GM12878 (cell line): ENCODE measurements around the gene DYNC1I1. TPM values are rescaled to one million over a fixed set of nuclear protein-coding genes. Genes with fewer than 3 reads are reported as not detected.

ENCODE experiments used
- ATAC-seq: fragments of 200-7000 bp; cut with Tn5 transposase; 3 replicates; pipeline ENCODE4 v1.9.1; 2020; ENCODE audit warnings: mild to moderate bottlenecking, moderate library complexity
- BruUV-seq: library from RNA; stranded (reverse); fragments of 400-500 nt; replicated peaks from 2 replicates; lab custom pipeline; 2021; lab: Mats Ljungman, UMichigan
- CTCF ChIA-PET: fragments of 300-600 bp; sonication (Branson Sonifier 250); formaldehyde crosslinking; extraction: SDS; loops from one replicate; lab custom pipeline; 2021; ENCODE audit warnings: inconsistent platforms; lab: Yijun Ruan, JAX
- POLR2A ChIA-PET: fragments of 350-600 bp; formaldehyde crosslinking; extraction: SDS; loops from one replicate; lab custom pipeline; 2021; ENCODE audit warnings: inconsistent platforms; lab: Charles Lee
- RAD21 ChIA-PET: fragments of 300-600 bp; sonication (Branson Sonifier 250); formaldehyde crosslinking; loops from one replicate; lab custom pipeline; 2023; ENCODE audit warnings: antibody characterized with exemption; ENCODE audit not compliant: unreplicated experiment; lab: Charles Lee
- SMC1A ChIA-PET: fragments of 300-600 bp; sonication (Branson Sonifier 250); formaldehyde crosslinking; loops from one replicate; lab custom pipeline; 2023; ENCODE audit not compliant: unreplicated experiment, uncharacterized antibody; lab: Charles Lee
- DNase-seq: peaks from one replicate; pipeline ENCODE4 v3.0.0-alpha.2; 2011; ENCODE audit warnings: low read depth, low spot score
- FAIRE-seq: peaks from 3 replicates; lab custom pipeline; 2011; peaks lifted over from hg19 to GRCh38; lab: Jason Lieb, UNC
- H2AFZ ChIP-seq: 2 replicates; pipeline ENCODE4 v1.6.0; 2011; ENCODE audit warnings: low read depth, low read length, control low read depth; ENCODE audit not compliant: control insufficient read depth
- H3K27ac ChIP-seq: 2 replicates; pipeline ENCODE4 v1.5.1; 2011; ENCODE audit warnings: control low read depth; ENCODE audit not compliant: control insufficient read depth, insufficient read depth
- H3K27me3 ChIP-seq, 2 experiments: replicated peaks in 1 of 2; 2 replicates each; pipeline versions ENCODE4 v1.6.0 to v1.6.1; 2011; ENCODE audit warnings: low read length in 1 of 2; ENCODE audit not compliant: control insufficient read depth in 2 of 2, insufficient read depth in 2 of 2
- H3K36me3 ChIP-seq, 2 experiments: 2 replicates each; pipeline ENCODE4 v1.5.1; 2011; ENCODE audit warnings: low read length in 1 of 2; ENCODE audit not compliant: control insufficient read depth in 2 of 2, insufficient read depth in 2 of 2
- H3K4me1 ChIP-seq: 2 replicates; pipeline ENCODE4 v1.6.1; 2011; ENCODE audit warnings: mild to moderate bottlenecking, low read length, moderate library complexity, mixed read lengths; ENCODE audit not compliant: control insufficient read depth, insufficient read depth
- H3K4me2 ChIP-seq: 2 replicates; pipeline ENCODE4 v1.6.0; 2011; ENCODE audit warnings: control low read depth; ENCODE audit not compliant: control insufficient read depth, insufficient read depth
- H3K4me3 ChIP-seq: fragments of 200-600 bp; sonication (generic); 2 replicates; pipeline ENCODE4 v1.5.1; 2016
- H3K79me2 ChIP-seq: 2 replicates; pipeline ENCODE4 v1.6.0; 2011; ENCODE audit warnings: low read length; ENCODE audit not compliant: control insufficient read depth, insufficient read depth
- H3K9ac ChIP-seq: 2 replicates; pipeline ENCODE4 v1.8.0; 2011; ENCODE audit warnings: low read length, control low read depth, mixed read lengths; ENCODE audit not compliant: control insufficient read depth, insufficient read depth
- H3K9me3 ChIP-seq: replicated peaks from 3 replicates; pipeline ENCODE4 v1.5.1; 2011; ENCODE audit warnings: mild to moderate bottlenecking, low read length; ENCODE audit not compliant: control insufficient read depth, insufficient read depth
- H4K20me1 ChIP-seq: 2 replicates; pipeline ENCODE4 v1.6.0; 2011; ENCODE audit not compliant: control insufficient read depth, insufficient read depth
- GABPA ChIP-seq: IDR thresholded peaks from 2 replicates; pipeline ENCODE4 v1.6.1; 2014; ENCODE audit warnings: antibody characterized with exemption, low read depth, mild to moderate bottlenecking, inconsistent platforms
- GATAD2B ChIP-seq: fragments of 450-650 bp; conservative IDR thresholded peaks from 2 replicates; pipeline ENCODE4 v1.6.1; 2017; ENCODE audit warnings: low read depth, mild to moderate bottlenecking, moderate library complexity
- NFIC ChIP-seq: IDR thresholded peaks from 2 replicates; pipeline ENCODE4 v1.6.1; 2012; ENCODE audit warnings: low read depth, mild to moderate bottlenecking, inconsistent platforms, low read length, moderate library complexity
- PBX3 ChIP-seq: IDR thresholded peaks from 2 replicates; pipeline ENCODE4 v1.6.1; 2011; ENCODE audit warnings: mild to moderate bottlenecking, low read depth, low read length, moderate library complexity; ENCODE audit not compliant: insufficient replicate concordance
- RB1 ChIP-seq: fragments of 450-650 bp; formaldehyde crosslinking; IDR thresholded peaks from 2 replicates; pipeline ENCODE4 v1.6.1; 2017; ENCODE audit warnings: mild to moderate bottlenecking, borderline replicate concordance
- RCOR1 ChIP-seq: conservative IDR thresholded peaks from 2 replicates; pipeline ENCODE4 v1.6.1; 2012; ENCODE audit warnings: low read depth, low read length, improper control_type of control experiment
- RELA ChIP-seq: fragments of 450-650 bp; IDR thresholded peaks from 2 replicates; pipeline ENCODE4 v1.8.0; 2014; ENCODE audit warnings: borderline replicate concordance; ENCODE audit not compliant: partially characterized antibody
- RELB ChIP-seq: fragments of 450-650 bp; IDR thresholded peaks from 2 replicates; pipeline ENCODE4 v1.6.1; 2017; ENCODE audit warnings: low read depth, mild to moderate bottlenecking, moderate library complexity
- SP1 ChIP-seq: IDR thresholded peaks from one replicate; pipeline ENCODE4 v1.6.1; 2011; ENCODE audit warnings: low read depth, low read length
- STAT3 ChIP-seq: IDR thresholded peaks from 2 replicates; pipeline ENCODE4 v1.6.1; 2011; ENCODE audit warnings: low read depth, low read length, improper control_type of control experiment
- ZSCAN29 ChIP-seq: fragments of 450-650 bp; IDR thresholded peaks from 2 replicates; pipeline ENCODE4 v1.6.1; 2017; ENCODE audit warnings: mild to moderate bottlenecking, moderate library complexity
- WGBS: methylation state at CpG from one replicate; pipeline ENCODE4 v1.1.6; 2016; ENCODE audit warnings: low lambda C conversion rate; ENCODE audit not compliant: insufficient replicate concordance, insufficient coverage; ENCODE audit errors: missing lambda C conversion rate; 5-methylcytosine and 5-hydroxymethylcytosine counted together
- in situ Hi-C: fragments of 300-500 bp; cut with MboI; formaldehyde crosslinking; loops from 9 replicates; pipeline ENCODE4 v1.14.3; 2018; ENCODE audit warnings: mixed read lengths
- intact Hi-C: fragments of 100-400 bp; cut with micrococcal nuclease; formaldehyde crosslinking; loops from one replicate; pipeline ENCODE4 v1.14.2; 2022; ENCODE audit not compliant: unreplicated experiment
- polyA plus RNA-seq, 11 experiments: library from polyadenylated mRNA; depleted of rRNA in 4 of 11; unstranded in 6 of 11; stranded (reverse) in 5 of 11; fragments of >200 nt; fragmentation: Nextera tagmentation in 4 of 11; fragmentation: Illumina TruSeq in 1 of 11; extraction: Ambion mirVana in 4 of 11; extraction: Trizol in 1 of 11; gene quantifications; 1 replicate in 1 of 11; 2 replicates in 10 of 11; pipeline versions ENCODE4 v1.2.1 to v1.2.3, GENCODE V29; 2011 to 2016; ENCODE audit warnings: inconsistent platforms in 2 of 11, missing spikeins in 2 of 11, low read depth in 1 of 11
- total RNA-seq, 4 experiments: library from RNA; depleted of rRNA in 3 of 4; stranded (reverse); fragments of >200 nt in 3 of 4; fragmentation: Illumina TruSeq in 1 of 4; extraction: Trizol in 1 of 4; gene quantifications; 2 replicates each; pipeline versions ENCODE4 v1.2.1 to v1.2.3, GENCODE V29; 2013 to 2021
- TF ChIP-seq, protein P1 (sequence below): IDR thresholded peaks from 2 replicates; pipeline ENCODE4 v1.6.1; 2011; ENCODE audit warnings: borderline replicate concordance, low read depth, mild to moderate bottlenecking, moderate library complexity, mixed read lengths, low read length; ENCODE audit not compliant: insufficient read depth; ENCODE audit errors: extremely low read length
- TF ChIP-seq, protein P2 (sequence below): fragments of 450-650 bp; IDR thresholded peaks from 2 replicates; pipeline ENCODE4 v1.6.1; 2017; ENCODE audit warnings: borderline replicate concordance

DYNC1I1 gene
- total and polyA plus RNA-seq, 10 of the 15 experiments (the other 5 are each of a cell fraction or from before 2014, with no cell fraction given), result 0.05 to 0.91 (median 0.14) TPM; not detected in 3

- TF ChIP-seq PBX3, result no peak
- TF ChIP-seq, all 136 proteins: peak for 0
These were observed 16.5 kb downstream of the DYNC1I1 start (continued) for GRCh38 chr7:95788884-95789283.

DNA sequence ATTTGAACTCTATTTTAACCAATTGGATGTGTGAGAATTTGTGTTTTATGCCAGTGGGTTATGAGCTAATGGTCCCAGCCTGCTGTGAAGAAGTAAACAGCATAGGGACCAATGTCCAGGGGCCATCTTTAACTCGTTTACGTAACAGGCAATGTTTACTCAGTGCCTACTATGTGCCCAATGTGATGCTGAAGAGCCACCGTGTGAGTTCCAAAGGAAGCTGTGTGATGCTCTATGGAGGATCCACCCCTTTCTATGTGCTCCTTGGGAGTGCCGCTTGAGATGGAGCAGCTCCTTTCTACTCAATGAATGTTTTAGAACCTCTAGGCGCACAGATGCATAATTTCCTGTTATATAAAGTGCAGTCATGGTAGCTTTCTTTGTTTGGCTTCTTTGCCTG, 21.3 kb downstream of the DYNC1I1 start:
- in situ Hi-C loops (no loop called here), intact Hi-C loops (loop anchor here (2.0 kb wide), 1 partner anchor 77 kb away; no protein-coding TSS in a partner anchor)
- ChIA-PET POLR2A (no interaction called here), SMC1A (interaction anchor here (1.2 to 6.4 kb wide), 3 partner anchors 17 to 78 kb away, joined by 3 to 45 read pairs (median 11); no protein-coding TSS in a partner anchor), CTCF (interaction anchor here (0.7 to 2.6 kb wide), 8 partner anchors 14 to 74 kb away, joined by 3 to 8 read pairs (median 3); no protein-coding TSS in a partner anchor), RAD21 (interaction anchor here (1.7 to 1.9 kb wide), 2 partner anchors 68 to 78 kb away, joined by 4 to 7 read pairs; no protein-coding TSS in a partner anchor)
- Histone ChIP-seq H3K4me1 (no peaks in the 10 kb centered on the region), H3K4me2 (no peak overlapping the region), H2AFZ (no peak overlapping the region), H3K27me3 (0 out of 4 replicates have a peak, but pooled peaks cover 0 to 2% of the 10 kb centered on the region in 2 experiments), H4K20me1 (no peaks in the 10 kb centered on the region), H3K27ac (no peak overlapping the region), H3K79me2 (no peaks in the 10 kb centered on the region), H3K36me3 (no peaks in the 10 kb centered on the region), H3K9ac (no peak overlapping the region), H3K9me3 (no peaks in the 10 kb centered on the region), H3K4me3 (no peak overlapping the region)
- no TSS peak for BruUV-seq
- FAIRE-seq, result no peak
- no peak for ATAC-seq
- DNase-seq, result no peak
- WGBS, result 40% methylated on average over 5 of the region's 5 CpGs
- TF ChIP-seq SP1, result no peak
- no peak for TF ChIP-seq RB1
- no peak for TF ChIP-seq RELB
- TF ChIP-seq STAT3, result no peak
- no peak for TF ChIP-seq GATAD2B
- TF ChIP-seq NFIC, result no peak
- TF ChIP-seq, protein P1, sequence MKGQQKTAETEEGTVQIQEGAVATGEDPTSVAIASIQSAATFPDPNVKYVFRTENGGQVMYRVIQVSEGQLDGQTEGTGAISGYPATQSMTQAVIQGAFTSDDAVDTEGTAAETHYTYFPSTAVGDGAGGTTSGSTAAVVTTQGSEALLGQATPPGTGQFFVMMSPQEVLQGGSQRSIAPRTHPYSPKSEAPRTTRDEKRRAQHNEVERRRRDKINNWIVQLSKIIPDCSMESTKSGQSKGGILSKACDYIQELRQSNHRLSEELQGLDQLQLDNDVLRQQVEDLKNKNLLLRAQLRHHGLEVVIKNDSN, result no peak
- TF ChIP-seq RCOR1, result no peak
- TF ChIP-seq RELA, result no peak
- no peak for TF ChIP-seq GABPA
- TF ChIP-seq ZSCAN29, result no peak
- TF ChIP-seq, protein P2, sequence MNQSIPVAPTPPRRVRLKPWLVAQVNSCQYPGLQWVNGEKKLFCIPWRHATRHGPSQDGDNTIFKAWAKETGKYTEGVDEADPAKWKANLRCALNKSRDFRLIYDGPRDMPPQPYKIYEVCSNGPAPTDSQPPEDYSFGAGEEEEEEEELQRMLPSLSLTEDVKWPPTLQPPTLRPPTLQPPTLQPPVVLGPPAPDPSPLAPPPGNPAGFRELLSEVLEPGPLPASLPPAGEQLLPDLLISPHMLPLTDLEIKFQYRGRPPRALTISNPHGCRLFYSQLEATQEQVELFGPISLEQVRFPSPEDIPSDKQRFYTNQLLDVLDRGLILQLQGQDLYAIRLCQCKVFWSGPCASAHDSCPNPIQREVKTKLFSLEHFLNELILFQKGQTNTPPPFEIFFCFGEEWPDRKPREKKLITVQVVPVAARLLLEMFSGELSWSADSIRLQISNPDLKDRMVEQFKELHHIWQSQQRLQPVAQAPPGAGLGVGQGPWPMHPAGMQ, result no peak
